Activated T-helper 9 cell treated with anti-CD3 and anti-CD28 coated beads, Interleukin-2, amount 50 U/mL, for 16 hours (primary cell): ENCODE data around the gene MAGI2.

Experiments used
- DNase-seq: peaks from one replicate; pipeline ENCODE4 v3.0.0-alpha.2; 2020; ENCODE audit warnings: low read depth

MAGI2 gene

DNA sequence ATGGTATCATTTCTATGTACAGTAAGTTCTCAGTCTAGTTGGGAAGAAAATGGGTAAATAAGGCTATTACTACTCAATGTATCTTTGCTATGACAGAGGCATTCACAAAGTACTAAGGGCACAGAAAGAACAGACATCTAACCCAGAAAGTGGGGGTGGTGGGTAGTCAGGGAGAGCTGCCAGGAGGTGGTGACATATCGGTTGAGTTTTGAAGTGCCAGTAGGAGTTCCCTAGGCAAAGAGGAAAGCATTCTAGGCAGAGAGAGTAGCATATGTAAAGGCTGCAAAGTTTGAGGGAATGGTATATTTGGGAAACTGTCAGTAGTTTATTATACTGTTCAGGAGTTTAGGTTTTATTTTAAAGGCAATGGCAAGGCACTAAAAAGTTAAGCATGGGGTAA lies 1372.1 kb downstream of the MAGI2 start:
- no peak for DNase-seq

DNA sequence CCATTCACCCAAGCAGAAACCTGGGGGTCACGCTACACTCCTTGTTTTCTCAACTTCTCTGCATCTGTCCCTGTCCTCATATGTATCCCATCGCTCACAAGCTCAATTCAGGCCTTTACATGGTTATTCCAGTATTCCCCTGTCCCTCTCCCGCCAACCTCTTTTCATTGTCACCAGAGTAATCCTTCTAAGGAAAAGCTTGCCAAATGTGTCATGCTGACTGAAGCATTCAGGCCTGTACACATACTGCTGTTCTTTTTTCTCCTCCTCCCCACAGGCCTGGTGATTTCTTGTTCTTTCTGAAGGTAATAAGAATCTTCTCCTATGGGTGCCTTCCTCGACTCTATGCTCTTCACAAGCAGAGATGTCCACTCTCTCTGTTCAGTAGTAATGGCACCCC lies 1372.7 kb downstream of the MAGI2 start:
- DNase-seq = no peak

DNA sequence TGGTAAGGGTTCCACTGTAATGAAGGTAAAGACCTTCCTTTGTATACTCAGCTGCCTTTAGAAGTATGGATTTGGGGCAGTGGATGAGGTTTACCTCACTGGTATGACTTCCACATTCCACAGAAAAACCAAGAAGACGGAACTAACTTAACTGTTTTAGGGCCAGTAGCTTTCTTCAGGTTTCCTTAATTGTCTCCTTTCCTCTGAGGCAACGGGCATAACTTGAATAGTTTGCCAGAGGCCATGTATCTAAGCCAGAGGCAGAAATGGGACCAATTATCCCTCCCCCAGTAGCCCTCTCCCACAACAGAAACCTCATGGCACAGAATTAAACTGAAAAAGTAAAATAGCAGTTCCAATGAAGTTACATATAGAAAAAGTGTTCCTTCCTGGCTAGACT lies 1373.2 kb downstream of the MAGI2 start:
- no peak for DNase-seq

DNA sequence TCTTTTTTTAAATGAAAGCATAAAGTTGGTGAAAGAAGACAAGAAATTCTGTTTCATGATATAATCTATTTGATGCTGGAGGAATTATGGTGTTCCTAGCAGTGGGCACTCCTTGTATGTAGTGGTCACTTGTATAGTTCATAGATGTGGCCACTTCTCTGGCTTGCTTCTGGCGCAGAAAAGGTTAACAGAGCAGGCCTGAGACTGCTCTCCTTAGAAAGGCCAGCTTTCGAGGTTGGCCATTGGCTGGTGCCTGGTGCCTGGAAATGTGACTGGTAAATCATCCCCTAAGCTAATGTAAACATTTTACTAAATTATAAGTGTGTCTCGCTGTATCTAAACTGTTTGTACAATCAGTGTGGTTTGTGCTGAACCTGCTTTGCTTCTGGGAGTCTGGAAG lies 1378.8 kb downstream of the MAGI2 start:
- DNase-seq = no peak

DNA sequence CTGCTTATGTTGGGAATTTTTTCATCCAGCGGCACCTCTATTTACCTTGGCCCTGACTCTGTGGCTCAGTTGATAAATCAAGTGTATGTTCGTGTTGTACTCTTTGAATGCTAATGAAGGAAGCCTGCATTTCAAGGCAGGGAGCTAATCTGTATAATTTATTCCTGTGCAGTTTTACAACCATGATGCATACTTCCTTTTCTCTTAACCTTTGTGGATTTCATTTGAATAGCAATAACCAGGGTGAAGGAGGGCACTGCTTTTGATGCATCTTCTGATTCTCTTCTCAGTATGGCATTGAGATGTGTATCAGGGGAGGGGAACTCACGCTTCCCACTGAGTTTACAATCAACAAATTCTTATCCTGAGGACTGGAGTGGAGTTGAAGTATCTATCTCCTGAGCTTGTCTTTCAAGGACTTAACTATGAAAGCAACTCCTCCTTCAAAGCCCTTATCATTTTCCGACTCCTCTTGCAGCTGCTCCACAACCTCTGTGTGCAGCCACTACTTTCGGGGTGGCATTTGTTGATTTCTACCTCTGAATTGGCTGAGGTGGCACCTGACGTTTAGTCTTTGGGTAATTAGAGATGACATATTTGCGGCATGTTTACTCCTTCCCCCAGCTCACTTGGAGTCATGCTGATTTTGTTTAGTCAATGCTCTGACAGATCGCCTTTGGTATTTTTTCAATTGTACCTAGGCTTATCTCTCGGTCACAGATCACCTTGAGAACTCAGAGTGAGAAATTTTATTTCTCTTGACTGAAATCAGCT lies 1379.7 kb downstream of the MAGI2 start:
- no peak for DNase-seq

DNA sequence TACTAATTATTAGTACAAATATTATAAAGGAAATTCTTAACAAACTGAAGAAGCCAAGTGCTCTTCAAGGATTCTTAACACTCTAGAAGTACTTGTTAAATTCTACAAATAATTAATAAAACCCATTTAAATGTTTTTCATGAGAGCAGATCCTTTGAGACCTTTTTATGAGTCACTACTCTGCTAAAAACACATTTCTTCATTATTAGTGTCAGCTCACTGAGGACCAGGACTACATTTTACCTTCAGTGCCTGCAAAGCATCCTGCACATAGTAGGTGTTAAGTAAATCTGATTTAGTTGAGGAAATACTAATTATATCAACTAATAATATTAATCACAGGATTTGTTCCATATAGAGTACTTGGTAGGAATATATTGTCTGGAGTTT lies 1381.3 kb downstream of the MAGI2 start:
- no peak for DNase-seq

DNA sequence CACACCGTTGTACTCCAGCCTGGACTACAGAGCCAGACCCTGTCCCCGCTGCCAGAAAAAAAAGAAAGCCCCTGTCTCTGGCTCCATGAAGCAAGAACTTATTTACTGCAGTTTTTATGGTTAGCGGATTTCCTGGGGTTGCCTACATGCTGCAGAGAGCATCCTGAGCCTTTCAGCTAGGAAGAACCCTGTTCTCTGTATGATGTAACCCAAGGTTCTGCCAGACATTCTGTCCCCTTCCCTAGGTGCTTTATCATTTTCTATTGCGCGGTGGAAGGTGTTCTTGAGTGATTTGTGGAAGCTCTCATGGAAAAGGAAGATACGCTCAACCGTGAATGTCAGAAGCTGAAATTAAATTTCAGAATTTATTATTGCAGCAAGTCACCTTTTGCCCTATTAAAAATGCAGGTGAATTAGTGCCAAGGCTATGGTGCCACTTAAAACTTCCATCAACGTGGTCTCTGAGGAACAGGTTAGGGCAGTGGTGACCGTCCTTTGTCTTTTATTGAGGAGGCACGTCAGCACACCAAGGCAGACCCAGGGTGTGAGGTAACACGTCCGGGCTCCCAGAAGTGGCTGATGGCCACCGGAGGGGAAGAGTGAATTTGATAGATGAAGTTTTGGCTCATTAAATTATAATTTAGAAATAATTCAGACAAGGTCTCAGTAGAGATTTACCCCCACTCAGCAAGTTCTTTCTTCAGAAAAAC lies 1381.8 kb downstream of the MAGI2 start:
- no peak for DNase-seq

DNA sequence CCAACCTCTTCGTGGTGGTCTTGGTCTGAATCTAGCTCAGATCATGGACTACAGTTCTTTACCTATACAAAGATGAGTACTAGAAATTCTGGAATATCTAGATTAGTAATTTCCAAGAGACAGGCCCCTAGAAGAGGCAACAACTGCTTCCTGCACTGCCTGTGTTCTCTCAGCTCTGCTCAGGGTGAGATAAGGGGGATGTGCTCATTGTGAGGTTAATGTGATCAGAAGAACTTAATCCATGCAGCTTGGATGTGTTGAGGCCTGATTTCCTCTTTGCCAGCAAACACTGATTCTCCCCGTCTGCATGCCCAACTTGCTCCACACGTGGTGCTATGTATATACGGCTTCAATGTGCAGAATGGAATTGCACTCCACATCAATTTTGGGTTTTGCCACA lies 1386.9 kb downstream of the MAGI2 start:
- no peak for DNase-seq

DNA sequence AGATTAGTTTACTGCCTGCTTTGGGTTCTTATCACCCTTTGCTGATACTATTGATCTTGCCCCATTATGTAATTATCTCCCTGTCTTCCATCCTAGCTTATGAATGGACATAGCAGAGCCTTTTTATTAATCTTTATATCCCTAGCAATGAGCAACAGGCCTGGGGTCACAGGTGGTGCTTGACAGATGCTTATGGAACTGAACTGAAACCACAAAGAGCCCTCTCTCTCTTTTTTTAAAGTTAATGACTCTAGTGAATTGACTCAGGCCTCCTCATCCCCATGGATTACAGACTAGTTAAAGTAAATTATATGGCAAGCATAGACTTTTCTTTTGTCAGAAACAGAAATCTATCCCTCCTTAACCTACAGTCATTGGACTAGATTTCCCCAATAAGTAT lies 1389.7 kb downstream of the MAGI2 start:
- DNase-seq = no peak

DNA sequence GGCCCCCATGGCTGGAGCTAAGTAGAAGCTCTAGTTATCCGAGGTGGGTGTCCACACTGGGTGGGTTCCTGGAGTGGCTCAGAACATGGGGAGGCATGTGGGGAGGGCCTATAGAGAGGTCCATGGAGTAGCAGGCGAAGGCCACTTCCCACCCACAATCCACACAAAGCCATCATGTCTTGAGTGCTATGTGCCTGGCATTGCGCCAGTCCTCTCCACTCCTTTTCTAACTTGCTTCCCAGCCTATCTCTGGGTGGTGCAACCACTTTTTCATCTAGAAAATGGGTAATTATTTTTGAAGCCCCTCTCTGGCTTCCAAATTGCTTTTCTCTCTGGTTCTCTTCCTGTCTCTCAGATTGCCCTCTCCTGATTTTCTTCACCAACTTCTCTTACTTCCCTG lies 1391.3 kb downstream of the MAGI2 start:
- no peak for DNase-seq

DNA sequence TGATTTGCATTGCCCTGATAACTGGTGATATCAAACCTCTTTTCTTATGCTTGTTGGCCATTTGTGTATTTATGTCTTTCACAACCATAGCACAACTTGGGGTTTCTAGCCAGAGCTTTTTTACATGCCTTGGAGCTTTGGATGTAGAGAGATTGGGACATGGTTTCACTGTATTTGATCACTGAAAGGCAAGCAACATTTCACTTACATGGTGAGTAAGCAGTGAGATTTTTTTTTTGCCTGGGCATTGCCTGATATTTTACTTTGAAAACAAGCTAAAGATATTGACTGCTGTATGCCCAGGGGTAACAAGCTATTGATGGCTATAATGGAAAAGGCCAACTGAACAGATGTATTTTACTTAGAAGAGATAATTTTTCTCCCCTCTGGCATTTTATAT lies 1395.9 kb downstream of the MAGI2 start:
- no peak for DNase-seq

DNA sequence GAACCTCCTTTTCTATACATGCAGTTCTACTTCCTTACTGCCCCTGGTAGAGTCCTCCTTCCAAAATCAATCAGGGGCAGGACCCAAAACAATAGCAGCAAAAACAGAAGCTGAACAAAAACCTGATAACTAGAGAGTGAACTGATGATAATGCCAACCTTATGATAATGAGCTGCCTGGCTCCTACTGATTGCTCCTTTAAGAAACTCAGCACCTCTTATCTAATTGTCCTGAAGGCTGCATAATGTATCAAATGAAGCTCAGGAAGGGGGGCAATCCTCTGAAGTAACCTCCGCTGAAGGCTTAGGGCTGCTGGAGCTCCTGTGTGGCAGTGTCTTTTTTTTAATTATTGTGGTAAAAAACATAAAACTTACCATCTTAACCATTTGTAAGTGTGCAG lies 1397.9 kb downstream of the MAGI2 start:
- DNase-seq = no peak

DNA sequence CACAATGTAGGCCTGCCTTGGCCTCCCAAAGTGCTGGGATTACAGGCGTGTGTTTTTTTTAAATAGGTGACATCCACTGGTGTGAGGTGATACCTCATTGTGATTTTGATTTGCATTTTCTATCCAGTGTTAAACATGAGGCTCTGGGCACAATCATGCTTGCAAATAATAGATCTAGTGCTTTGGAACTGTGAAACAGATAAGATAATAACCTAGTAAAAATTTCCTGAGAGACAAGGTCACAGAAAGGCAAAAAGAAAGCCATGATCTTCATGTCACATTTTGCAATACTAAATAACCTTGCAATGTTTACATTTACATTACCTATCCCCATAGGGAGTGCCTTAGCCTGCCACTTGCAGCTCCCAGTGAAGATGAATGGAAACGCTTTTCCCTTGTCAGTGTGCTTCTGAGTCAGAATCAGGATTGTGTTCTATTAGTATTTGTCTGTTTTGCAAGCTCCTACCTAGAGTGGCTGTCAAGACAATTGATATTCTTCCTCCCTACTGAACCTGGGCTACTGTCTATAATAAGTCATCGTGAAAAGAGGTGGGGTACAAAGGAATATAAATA lies 1398.4 kb downstream of the MAGI2 start:
- DNase-seq = no peak

DNA sequence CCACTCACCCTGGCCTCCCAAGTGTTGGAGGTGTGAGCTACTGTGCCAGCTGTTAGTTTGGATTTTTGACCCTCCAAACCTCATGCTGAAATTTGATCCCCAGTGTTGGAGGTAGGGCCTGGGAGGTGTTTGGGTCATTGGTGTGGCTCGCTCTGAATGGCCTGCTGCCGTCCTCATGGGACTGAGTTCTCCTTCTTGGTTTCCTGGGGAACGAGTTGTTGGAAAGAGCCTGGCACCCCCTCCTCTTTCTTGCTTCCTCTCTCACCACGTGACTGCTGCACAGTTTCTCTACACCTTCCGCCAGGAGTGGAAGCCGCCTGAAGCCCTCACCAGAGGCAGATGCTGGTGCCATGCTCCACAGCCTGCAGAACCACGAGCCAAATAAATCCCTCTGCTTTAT lies 1401.4 kb downstream of the MAGI2 start:
- no peak for DNase-seq

DNA sequence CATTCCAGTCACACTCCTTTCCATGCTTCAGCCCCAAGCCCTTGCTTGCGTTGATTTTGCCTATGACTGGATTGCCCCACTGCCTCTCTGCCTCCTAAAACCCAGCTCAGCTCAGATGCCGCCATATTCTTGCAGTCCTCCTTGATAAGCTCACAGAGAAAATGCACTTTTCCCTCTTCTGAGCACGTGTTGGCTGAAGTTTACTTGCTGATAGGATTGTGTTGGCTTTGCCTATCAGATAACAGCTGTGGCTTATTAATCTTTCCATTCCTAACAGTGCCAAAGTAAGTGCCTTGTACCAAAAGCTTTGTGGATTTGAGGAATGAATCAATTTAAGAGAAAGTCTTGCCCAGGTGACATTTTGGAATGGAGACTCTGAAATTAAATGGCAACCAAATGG lies 1405.7 kb downstream of the MAGI2 start:
- DNase-seq = no peak

DNA sequence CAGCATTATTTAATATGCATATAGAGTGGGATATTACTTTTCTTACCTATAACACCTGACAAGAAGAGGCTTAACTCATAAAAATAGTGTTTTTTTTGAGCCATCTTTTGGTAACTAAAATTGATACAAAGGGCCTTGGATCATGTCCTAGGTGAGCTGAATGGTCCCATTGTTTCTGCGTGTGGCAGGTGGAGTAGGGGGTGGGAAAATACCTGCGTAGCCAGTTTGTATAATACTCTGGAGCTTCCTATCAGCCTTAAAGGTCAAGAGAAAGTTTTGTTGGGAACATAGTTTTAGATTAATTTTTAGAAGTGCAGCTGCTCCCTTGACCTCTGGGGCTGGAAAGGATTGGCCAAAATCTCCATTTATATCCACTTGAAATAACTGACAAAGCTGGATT lies 1410.3 kb downstream of the MAGI2 start:
- no peak for DNase-seq

DNA sequence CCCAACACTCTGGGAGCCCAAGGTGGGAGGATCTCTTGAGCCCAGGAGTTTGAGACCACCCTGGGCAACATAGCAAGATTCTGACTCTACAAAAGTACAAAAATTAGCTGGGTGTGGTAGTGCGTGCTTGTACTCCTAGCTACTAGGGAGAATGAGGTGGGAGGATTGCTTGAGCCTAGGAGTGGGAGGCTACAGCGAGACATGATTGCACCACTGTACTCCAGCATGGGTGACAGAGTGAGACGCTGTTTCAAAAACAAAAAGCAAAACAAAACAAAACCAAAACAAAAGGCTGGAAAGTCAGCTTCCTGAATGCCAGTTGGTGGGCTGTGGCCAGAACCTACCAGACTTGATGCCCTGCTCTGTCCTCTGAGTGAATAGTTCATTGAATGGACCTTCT lies 1412.0 kb downstream of the MAGI2 start:
- DNase-seq = no peak

DNA sequence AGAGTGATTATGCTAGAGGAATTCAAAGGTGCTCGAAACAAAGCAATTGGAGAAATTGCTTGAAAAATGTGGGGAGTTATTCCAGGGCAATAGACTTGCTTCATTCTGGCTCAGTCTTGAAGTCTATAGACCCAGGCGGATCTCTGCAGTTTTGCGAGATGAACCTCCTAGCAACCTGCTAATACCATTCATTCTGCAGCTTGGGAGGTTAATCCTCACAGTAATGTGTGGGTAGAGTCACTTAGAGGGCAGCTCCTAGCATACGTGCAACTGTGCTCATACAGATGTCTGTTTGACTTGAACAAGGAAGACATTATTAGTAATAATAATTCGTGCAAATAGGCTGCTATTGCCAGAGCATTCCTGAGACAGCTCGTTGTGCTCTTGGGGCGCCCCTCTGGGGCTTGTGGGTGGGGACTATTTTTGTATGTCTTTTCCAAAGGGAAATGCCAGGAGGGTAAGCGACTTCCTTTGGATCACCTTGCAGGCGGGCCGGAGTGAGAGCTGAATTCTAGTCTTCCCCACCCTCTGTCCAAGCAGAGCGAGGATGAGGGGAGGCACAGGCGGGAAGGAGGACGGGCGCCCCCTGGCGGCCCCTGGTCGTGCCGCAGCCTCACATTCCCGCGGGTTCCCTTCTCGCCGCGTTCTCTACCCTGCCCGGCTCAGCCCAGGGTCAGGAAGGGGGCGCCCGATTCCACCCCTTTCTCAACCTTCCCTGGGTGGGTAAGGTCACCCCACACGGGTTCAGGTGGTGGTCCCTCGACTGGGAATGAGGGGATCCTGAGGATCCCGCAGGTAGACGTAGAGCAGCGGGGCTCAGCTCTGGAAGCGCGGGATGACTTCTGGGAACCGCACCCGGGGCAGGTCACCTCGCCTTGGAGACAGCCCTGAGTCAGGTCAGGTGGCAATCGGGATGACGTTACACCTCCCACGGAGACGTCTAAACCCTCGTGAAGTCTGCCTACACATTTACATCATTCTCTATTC lies 1413.4 kb downstream of the MAGI2 start:
- peak; percentile 42 for DNase-seq

DNA sequence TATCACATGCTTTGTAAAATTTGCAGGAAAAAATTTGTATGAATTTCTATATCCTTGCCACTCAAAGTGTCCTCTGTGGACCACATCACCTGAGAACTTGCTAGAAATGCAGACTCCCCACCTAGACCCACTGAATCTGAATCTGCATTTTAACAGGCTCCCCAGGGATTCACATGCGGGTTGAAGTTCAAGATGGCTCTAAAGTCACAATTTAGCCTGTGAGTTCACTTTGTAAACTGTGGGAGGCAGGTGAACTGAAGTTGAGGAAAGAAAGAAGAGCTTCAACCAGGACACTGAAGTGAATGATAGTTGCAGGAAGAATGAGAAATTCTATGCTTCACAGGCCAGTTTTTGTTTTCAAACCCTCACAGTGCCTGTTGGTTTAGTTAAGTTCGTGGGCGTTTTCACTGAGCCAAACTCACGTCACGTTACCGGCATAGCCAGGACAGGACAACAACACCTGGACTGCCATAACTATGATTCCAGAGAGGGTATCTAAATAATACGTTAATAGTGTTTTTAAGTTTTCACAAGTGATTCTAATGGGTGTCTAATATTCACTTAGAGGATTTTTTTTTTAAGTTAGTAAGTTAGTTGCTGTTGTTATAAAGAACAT lies 1414.9 kb downstream of the MAGI2 start:
- DNase-seq = no peak

DNA sequence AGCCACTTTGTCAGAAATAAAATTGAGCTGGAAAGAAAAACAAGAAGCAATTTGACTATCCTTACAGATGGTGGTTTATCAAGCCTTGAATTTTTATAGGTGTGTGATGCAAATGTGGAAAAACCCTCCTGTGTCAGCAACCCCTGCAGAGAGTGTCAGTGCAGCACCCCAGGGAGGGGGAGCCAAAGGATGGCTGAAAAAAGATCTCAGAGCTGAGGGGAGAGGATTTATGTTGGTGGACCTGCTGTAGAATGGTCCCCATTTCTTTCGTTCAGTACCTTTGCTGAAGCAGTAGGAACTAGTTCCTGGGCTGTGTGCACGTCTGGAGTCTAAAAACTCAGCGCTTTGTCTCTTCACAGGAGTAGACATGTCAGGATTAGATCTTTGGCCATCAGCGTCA lies 1415.9 kb downstream of the MAGI2 start:
- no peak for DNase-seq

DNA sequence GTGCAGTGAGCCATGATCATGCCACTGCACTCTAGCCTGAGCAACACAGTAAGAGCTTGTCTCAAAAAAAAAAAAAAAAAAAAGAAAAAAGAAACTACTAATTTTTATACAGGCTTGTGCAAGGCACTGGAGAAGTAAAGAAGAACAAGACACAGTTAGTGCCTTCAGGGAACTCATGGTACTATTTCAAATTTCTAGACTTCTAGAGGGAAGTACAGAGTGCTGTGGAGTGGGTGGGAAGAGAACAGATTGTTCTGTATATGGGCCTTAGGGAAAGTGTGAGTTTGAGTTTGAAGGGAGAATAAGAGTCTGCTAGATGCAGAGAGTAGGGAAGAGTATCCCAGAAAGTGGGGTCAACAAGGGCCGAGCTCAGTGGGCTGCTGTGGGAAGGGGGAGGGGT lies 1420.1 kb downstream of the MAGI2 start:
- no peak for DNase-seq

DNA sequence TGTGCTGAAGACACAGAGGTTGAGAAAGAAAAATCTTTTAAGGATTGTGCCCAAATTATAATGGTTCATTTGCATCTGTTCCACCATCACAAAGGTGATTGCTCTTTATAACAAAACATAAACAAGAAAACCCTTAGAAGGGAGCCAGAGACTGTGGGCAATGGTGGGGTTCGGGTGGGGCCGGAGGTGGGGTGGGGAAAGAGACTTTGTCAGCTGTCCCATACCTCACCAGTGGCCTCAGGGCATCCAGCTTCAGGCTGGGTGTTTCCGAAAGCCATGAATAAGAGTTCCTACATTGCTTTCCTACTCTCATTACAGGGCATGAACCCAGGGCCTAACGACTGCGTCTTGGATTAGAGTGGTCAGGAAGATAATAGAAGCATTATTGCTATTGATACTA lies 1427.0 kb downstream of the MAGI2 start:
- DNase-seq = no peak
